Fibroblast of lung (primary cell): ENCODE measurements around the gene UTP25.
"Not testable (repeated sequence)": the region's sequence is repeated elsewhere in the genome, so short reads cannot be mapped to it uniquely, and the experiment has no call there.

ENCODE experiments used
- EZH2 ChIP-seq: IDR thresholded peaks from 2 replicates; pipeline ENCODE4 v1.5.1; 2012; ENCODE audit warnings: low read length, control low read depth, mild to moderate bottlenecking; ENCODE audit errors: missing control alignments
- TF ChIP-seq, protein P1 (sequence below), 2 donors: IDR thresholded peaks in 1 of 2; conservative IDR thresholded peaks in 1 of 2; 1 replicate in 1 of 2; 2 replicates in 1 of 2; pipeline ENCODE4 v1.5.1; 2011 to 2012; ENCODE audit warnings: low read length in 2 of 2, control low read depth in 1 of 2, inconsistent platforms in 1 of 2, low read depth in 1 of 2, mild to moderate bottlenecking in 1 of 2

DNA sequence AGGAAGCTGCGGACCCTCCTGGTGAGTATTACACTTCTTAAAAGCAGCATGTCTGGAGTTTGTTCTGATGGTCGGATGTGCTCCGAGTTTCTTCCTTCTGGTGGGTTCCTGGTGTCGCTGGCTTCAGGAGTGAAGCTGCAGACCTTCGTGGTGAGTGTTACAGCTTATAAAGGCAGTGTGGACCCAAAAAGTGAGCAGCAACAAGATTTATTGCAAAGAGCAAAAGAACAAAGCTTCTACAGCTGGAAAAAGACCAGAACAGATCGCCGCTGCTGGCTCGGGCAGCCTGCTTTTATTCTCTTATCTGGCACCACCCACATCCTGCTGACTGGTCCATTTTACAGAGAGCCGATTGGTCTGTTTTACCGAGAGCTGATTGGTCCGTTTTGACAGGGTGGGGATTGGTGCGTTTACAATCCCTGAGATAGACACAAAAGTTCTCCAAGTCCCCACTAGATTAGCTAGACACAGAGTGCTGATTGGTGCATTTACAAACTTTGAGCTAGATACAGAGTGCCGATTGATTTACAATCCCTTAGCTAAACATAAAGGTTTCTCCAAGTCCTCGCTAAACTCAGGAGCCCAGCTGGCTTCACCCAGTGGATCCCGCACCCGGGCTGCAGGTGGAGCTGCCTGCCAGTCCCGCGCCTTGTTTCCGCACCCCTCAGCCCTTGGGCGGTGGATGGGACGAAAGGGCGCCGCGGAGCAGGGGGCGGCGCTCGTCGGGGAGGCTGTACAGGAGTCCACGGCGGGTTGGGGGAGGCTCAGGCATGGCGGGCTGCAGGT, 60.7 kb downstream of the UTP25 start:
- TF ChIP-seq, protein P1, sequence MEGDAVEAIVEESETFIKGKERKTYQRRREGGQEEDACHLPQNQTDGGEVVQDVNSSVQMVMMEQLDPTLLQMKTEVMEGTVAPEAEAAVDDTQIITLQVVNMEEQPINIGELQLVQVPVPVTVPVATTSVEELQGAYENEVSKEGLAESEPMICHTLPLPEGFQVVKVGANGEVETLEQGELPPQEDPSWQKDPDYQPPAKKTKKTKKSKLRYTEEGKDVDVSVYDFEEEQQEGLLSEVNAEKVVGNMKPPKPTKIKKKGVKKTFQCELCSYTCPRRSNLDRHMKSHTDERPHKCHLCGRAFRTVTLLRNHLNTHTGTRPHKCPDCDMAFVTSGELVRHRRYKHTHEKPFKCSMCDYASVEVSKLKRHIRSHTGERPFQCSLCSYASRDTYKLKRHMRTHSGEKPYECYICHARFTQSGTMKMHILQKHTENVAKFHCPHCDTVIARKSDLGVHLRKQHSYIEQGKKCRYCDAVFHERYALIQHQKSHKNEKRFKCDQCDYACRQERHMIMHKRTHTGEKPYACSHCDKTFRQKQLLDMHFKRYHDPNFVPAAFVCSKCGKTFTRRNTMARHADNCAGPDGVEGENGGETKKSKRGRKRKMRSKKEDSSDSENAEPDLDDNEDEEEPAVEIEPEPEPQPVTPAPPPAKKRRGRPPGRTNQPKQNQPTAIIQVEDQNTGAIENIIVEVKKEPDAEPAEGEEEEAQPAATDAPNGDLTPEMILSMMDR (conservative IDR thresholded peaks at IDR 0.05 in 1 of 2, IDR thresholded peaks at IDR 0.05 in 1 of 2; ENCODE audit: low read depth in 1 of 2, low read length in 2 of 2) = not testable (repeated sequence)
- TF ChIP-seq EZH2 = not testable (repeated sequence)
